ENCODE measurements around the gene TAF5L.

DNA sequence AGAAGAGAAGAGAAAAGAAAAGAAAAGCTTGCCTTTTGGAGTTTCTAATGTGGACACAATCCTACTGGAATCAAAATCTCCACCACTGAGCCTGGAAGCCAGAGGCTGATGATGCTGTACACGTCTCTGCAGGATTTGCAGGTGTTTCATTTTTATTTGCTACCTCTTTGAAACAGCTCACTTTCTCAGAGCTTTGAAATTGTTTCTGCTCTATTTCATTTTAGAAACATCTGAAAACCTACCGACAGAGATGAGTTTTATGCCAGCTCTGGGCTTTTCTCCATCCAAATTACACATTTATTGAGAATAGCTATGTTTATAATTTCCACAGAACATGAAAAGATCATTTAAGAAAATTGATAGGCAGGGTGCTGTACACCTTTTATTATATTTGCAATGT lies 46.3 kb upstream of the TAF5L start:
- TF ChIP-seq GATA3 (IDR thresholded peaks at IDR 0.05; ENCODE audit: low read depth, low read length) = no peak
- no peak for TF ChIP-seq GATA2 (IDR thresholded peaks at IDR 0.05; ENCODE audit: low read depth, low read length)
